ENCODE measurements around the gene OR8J1. TPM values are rescaled to one million over a fixed set of nuclear protein-coding genes. Genes with fewer than 3 reads are reported as not detected.

Gene OR8J1
- total and polyA plus RNA-seq, 2 of the 8 experiments (the other 6 are each of a cell fraction or from before 2014, with no cell fraction given): not detected

DNA sequence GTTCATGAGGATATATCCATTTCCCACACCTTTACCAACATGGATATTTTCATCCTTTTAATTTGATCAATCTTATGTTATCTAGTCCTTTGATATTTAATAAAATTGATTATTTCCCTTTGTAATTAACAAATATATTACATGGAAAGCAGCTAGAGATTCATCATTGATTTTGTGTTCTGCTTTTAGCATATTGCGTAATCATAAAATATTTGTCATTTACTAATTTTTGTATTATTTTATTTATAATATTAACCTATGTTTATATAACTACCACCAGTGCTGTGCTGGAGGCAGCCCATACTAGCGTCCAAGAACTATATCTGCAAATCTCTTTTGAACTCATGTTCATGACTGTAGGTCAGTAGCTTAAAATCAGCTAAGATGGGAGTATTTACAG, 26.0 kb downstream of the OR8J1 start:
- no peak for FAIRE-seq

More for the DNA sequence above, 26.0 kb downstream of the OR8J1 start:
- Histone ChIP-seq H3K9ac (replicated peaks in 1 of 4; ENCODE audit: extremely low read depth in 1 of 4, low read depth in 3 of 4, low read length in 3 of 4) (no peak overlapping the region), H2AFZ (ENCODE audit: low read length) (no peak overlapping the region), H3K14ac (ENCODE audit: insufficient read length) (no peak overlapping the region), H2BK12ac (ENCODE audit: low read depth, low read length) (no peak overlapping the region), H4K8ac (ENCODE audit: extremely low read depth, insufficient read depth, low read length) (no peak overlapping the region), H4K91ac (replicated peaks; ENCODE audit: insufficient read length, low read length) (no peak overlapping the region), H2BK20ac (ENCODE audit: low read length) (no peak overlapping the region), H3K27ac (ENCODE audit: low read depth, low read length) (no peak overlapping the region), H3K4me2 (ENCODE audit: insufficient read depth in 1 of 2, low read depth in 2 of 2, low read length in 2 of 2) (no peak overlapping the region), H3K9me3 (ENCODE audit: insufficient read depth in 2 of 2, low read depth in 1 of 2, low read length in 1 of 2) (no peaks in the 10 kb centered on the region), H2BK120ac (replicated peaks; ENCODE audit: low read depth, low read length) (no peak overlapping the region), H3K4me3 (ENCODE audit: extremely low read depth in 1 of 4, insufficient read depth in 2 of 4, low read depth in 3 of 4, low read length in 4 of 4) (no peak overlapping the region), H3K27me3 (replicated peaks in 1 of 4; ENCODE audit: control insufficient read depth in 3 of 4, extremely low read depth in 1 of 4, insufficient read depth in 3 of 4, low read length in 3 of 4) (no peaks in the 10 kb centered on the region), H3K79me2 (ENCODE audit: control insufficient read depth in 1 of 2, insufficient read depth in 2 of 2, low read length in 2 of 2) (no peaks in the 10 kb centered on the region), H2AK5ac (ENCODE audit: low read depth, low read length) (no peak overlapping the region), H3K4me1 (replicated peaks in 1 of 4; ENCODE audit: control insufficient read depth in 3 of 4, insufficient read depth in 4 of 4, low read length in 3 of 4) (no peaks in the 10 kb centered on the region), H2BK15ac (ENCODE audit: low read length) (no peak overlapping the region), H3K56ac (replicated peaks; ENCODE audit: insufficient read length, low read depth, low read length) (no peak overlapping the region), H3K23me2 (ENCODE audit: low read depth, low read length) (no peaks in the 10 kb centered on the region), H3K4ac (replicated peaks; ENCODE audit: insufficient read length, low read depth, low read length) (no peak overlapping the region), H3K23ac (ENCODE audit: insufficient read length) (no peak overlapping the region), H4K5ac (ENCODE audit: insufficient read length, low read depth, low read length) (no peak overlapping the region), H2BK5ac (ENCODE audit: low read depth, low read length) (no peak overlapping the region), H3K36me3 (ENCODE audit: control insufficient read depth in 2 of 4, insufficient read depth in 4 of 4, low read length in 3 of 4) (no peaks in the 10 kb centered on the region), H4K20me1 (replicated peaks in 1 of 2; ENCODE audit: control insufficient read depth in 1 of 2, insufficient read depth in 2 of 2, low read length in 2 of 2) (no peaks in the 10 kb centered on the region), H3K18ac (ENCODE audit: extremely low read depth, low read length) (no peak overlapping the region), H3K79me1 (ENCODE audit: low read depth, low read length) (no peaks in the 10 kb centered on the region)
- CTCF ChIA-PET (ENCODE audit: partially characterized antibody): no interaction called here
- 94% methylated on average over 2 of the region's 2 CpGs; no CpG with 5 or more reads in 1 of the 2 experiments for WGBS, 2 experiments (ENCODE audit: extremely low coverage in 1 of 2, insufficient coverage in 1 of 2, insufficient read length in 1 of 2, insufficient replicate concordance in 2 of 2, low coverage in 1 of 2, low lambda C conversion rate in 2 of 2, missing lambda C conversion rate in 1 of 2)
- POLR2A ChIA-PET (ENCODE audit: partially characterized antibody): no interaction called here
- DNase-seq (ENCODE audit: low read depth in 1 of 2, low spot score in 2 of 2): no peak
- TF ChIP-seq YY1 (IDR thresholded peaks at IDR 0.05; ENCODE audit: low read depth, low read length): no peak
- no peak for TF ChIP-seq HDAC6 (IDR thresholded peaks at IDR 0.05; ENCODE audit: low read depth, low read length)
- no peak for TF ChIP-seq CHD2 (IDR thresholded peaks at IDR 0.05; ENCODE audit: low read length)
- TF ChIP-seq CEBPB (IDR thresholded peaks at IDR 0.05; ENCODE audit: low read depth, low read length): peak; percentile 83; the same call in 1 of the 2 replicates
- no peak for TF ChIP-seq SP2 (IDR thresholded peaks at IDR 0.05; ENCODE audit: low read length)
- no peak for TF ChIP-seq ASH2L (IDR thresholded peaks at IDR 0.05; ENCODE audit: low read length)

All from H1 (cell line).